AG04450 (cell line): ENCODE measurements around the gene TAL2. TPM values are rescaled to one million over a fixed set of nuclear protein-coding genes. Genes with fewer than 3 reads are reported as not detected.

Experiments
- CTCF ChIA-PET: fragments of 300-600, 350-600 bp; formaldehyde crosslinking; extraction: SDS; loops from one replicate; lab custom pipeline; 2022; ENCODE audit warnings: antibody characterized with exemption, inconsistent platforms; lab: Charles Lee
- POLR2A ChIA-PET: fragments of 350-600 bp; formaldehyde crosslinking; extraction: SDS; loops from one replicate; lab custom pipeline; 2021; ENCODE audit warnings: antibody characterized with exemption, inconsistent platforms; lab: Yijun Ruan, JAX
- DNase-seq: peaks from one replicate; pipeline ENCODE4 v3.0.0-alpha.2; 2011; ENCODE audit warnings: low read depth, low spot score
- H3K27ac ChIP-seq: one replicate; pipeline ENCODE4 v1.5.1; 2012; ENCODE audit warnings: low read depth, low read length, control low read depth
- H3K27me3 ChIP-seq: one replicate; pipeline ENCODE4 v1.6.0; 2012; ENCODE audit warnings: low read length; ENCODE audit not compliant: control insufficient read depth, insufficient read depth
- H3K4me3 ChIP-seq: 2 replicates; pipeline ENCODE4 v1.5.1; 2011; ENCODE audit warnings: mild to moderate bottlenecking, low read depth, low read length, control low read depth
- H3K9me3 ChIP-seq: 2 replicates; pipeline ENCODE4 v1.5.1; 2012; ENCODE audit warnings: low read length; ENCODE audit not compliant: control insufficient read depth, insufficient read depth
- CTCF ChIP-seq: IDR thresholded peaks from 2 replicates; pipeline ENCODE4 v1.5.1; 2011; ENCODE audit warnings: low read depth, low read length, control low read depth, inconsistent platforms
- polyA plus RNA-seq: library from polyadenylated mRNA; depleted of rRNA; stranded (reverse); fragments of >200 nt; gene quantifications from 2 replicates; pipeline ENCODE4 v1.2.3, GENCODE V29; 2011

Gene TAL2
- polyA plus RNA-seq, 1 experiment, result not detected

- ChIA-PET POLR2A (no interaction called here), CTCF (no interaction called here)
- TF ChIP-seq CTCF, result no peak
- Histone ChIP-seq H3K4me3 (no peak overlapping the region), H3K27ac (no peak overlapping the region), H3K9me3 (no peaks in the 10 kb centered on the region; the same call in 1 of the 2 replicates), H3K27me3 (peaks cover 18% of the 10 kb centered on the region)
- DNase-seq, result no peak
Measured at GRCh38 chr9:105661011-105661410, 1.2 kb upstream of the TAL2 start.

GRCh38 chr9:105663914-105664313 is 1.7 kb downstream of the TAL2 start:
- H3K27ac ChIP-seq, result no peak overlapping the region
- TF ChIP-seq CTCF, result no peak
- H3K27me3 ChIP-seq, result peaks cover 7% of the 10 kb centered on the region
- H3K9me3 ChIP-seq, result no peaks in the 10 kb centered on the region
- ChIA-PET POLR2A (no interaction called here), CTCF (interaction anchor here (1.2 kb wide), 1 partner anchor 30 kb away, joined by 4 read pairs; no protein-coding TSS in a partner anchor)
- no peak overlapping the region for H3K4me3 ChIP-seq
- DNase-seq, result no peak

GRCh38 chr9:105667867-105668266 is 5.6 kb downstream of the TAL2 start:
- Histone ChIP-seq H3K9me3 (no peaks in the 10 kb centered on the region), H3K27me3 (peaks cover 12% of the 10 kb centered on the region), H3K27ac (no peak overlapping the region), H3K4me3 (no peak overlapping the region)
- POLR2A ChIA-PET, result no interaction called here
- DNase-seq, result no peak
- no peak for TF ChIP-seq CTCF
- CTCF ChIA-PET, result no interaction called here

- no peak for TF ChIP-seq CTCF
- ChIA-PET CTCF (no interaction called here), POLR2A (no interaction called here)
- peaks cover 16% of the 10 kb centered on the region for H3K27me3 ChIP-seq
- H3K27ac ChIP-seq, result no peak overlapping the region
- no peak overlapping the region for H3K4me3 ChIP-seq
- no peaks in the 10 kb centered on the region for H3K9me3 ChIP-seq
- DNase-seq, result no peak
Measured at GRCh38 chr9:105670315-105670714, 8.1 kb downstream of the TAL2 start.

GRCh38 chr9:105670775-105671174 is 8.5 kb downstream of the TAL2 start:
- Histone ChIP-seq H3K4me3 (no peak overlapping the region), H3K27me3 (peaks cover 16% of the 10 kb centered on the region), H3K27ac (no peak overlapping the region), H3K9me3 (no peaks in the 10 kb centered on the region)
- DNase-seq, result no peak
- CTCF ChIA-PET, result no interaction called here
- POLR2A ChIA-PET, result no interaction called here
- TF ChIP-seq CTCF, result no peak
